Mammary epithelial cell (primary cell): ENCODE results near the gene RFX1.

Experiments
- CTCF ChIP-seq, 2 donors: IDR thresholded peaks in 1 of 2; conservative IDR thresholded peaks in 1 of 2; 2 replicates each; pipeline ENCODE4 v1.5.1; 2011 to 2012; ENCODE audit warnings: inconsistent platforms in 2 of 2, low read length in 2 of 2, mild to moderate bottlenecking in 2 of 2, control low read depth in 1 of 2, low read depth in 1 of 2; ENCODE audit not compliant: insufficient read depth in 1 of 2; ENCODE audit errors: extremely low read depth in 1 of 2
- EZH2 ChIP-seq: IDR thresholded peaks from 2 replicates; pipeline ENCODE4 v1.6.1; 2012; ENCODE audit warnings: low read length, inconsistent platforms, borderline replicate concordance

- TF ChIP-seq CTCF (conservative IDR thresholded peaks at IDR 0.05 in 1 of 2, IDR thresholded peaks at IDR 0.05 in 1 of 2; ENCODE audit: extremely low read depth in 1 of 2, insufficient read depth in 1 of 2, low read depth in 1 of 2, low read length in 2 of 2) = no peak
- no peak for TF ChIP-seq EZH2
Observed at GRCh38 chr19:13982773-13983172, 23.3 kb downstream of the RFX1 start.
